ENCODE data around the gene LDLR.
"Not testable (repeated sequence)": the region's sequence is repeated elsewhere in the genome, so short reads cannot be mapped to it uniquely, and the experiment has no call there.

Gene LDLR

DNA sequence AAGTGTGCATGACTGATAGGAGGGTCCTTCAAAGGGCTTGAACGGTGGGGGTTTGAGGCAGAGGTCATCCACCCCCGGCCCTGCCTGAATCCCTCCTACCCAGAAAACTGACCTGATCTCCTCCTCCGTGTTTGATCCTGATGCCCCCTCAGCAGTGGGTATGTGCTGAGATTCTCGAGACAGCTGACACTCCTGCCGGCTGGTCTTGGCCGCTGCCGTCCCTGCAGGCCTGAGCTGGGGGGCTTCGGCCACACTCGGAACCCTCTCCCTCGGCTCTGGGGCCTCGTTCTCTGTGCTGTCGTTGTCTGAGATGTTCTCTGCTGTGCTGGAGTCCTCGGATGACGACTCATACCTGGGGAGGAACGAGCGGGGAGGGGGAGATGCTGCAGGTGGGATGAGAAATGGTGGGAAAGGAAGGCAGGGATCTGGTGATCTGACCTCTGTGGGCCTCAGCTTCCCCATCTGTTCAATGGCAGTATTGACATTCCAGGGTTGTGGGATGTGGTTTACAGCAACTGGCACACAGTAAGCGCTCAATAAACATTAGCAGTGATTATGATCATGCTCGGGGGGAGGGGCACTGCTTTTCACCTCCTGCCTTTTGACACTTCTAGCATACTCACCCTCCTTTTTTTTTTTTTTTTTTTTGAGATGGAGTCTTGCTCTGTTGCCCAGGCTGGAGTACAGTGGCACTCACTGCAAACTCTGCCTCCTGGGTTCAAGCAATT is 87.4 kb downstream of the LDLR start:
- DNase-seq: no peak

DNA sequence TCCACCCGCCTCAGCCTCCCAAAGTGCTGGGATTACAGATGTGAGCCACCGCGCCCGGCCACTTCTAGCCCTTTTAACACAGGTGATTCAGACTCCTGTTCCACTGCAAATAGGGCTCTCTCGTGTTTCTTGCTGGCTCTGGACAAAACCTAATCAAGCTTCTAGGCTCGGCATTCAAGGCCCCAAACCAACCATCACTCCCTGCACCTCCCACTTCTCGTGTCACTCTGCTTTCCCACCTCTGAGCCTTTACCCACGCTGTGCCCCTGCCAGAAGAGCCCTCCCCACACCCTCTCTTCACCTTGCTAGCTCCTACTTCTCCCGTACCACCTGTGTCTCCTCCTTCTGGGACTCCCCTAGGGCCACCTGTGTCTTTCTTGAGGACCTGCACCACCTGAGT is 88.3 kb downstream of the LDLR start:
- DNase-seq: no peak

DNA sequence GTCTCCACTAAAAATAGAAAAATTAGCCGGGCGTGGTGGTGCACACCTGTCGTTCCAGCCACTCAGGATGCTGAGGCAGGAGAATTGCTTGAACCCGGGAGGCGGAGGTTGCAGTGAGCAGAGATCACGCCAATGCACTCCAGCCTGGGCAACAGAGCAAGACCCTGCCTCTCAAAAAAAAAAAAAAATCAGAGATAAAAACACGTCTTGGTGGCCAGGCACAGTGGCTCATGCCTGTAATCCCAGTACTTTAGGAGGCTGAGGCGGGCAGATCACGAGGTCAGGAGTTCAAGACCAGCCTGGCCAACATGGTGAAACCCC is 89.8 kb downstream of the LDLR start:
- not testable (repeated sequence) for DNase-seq

DNA sequence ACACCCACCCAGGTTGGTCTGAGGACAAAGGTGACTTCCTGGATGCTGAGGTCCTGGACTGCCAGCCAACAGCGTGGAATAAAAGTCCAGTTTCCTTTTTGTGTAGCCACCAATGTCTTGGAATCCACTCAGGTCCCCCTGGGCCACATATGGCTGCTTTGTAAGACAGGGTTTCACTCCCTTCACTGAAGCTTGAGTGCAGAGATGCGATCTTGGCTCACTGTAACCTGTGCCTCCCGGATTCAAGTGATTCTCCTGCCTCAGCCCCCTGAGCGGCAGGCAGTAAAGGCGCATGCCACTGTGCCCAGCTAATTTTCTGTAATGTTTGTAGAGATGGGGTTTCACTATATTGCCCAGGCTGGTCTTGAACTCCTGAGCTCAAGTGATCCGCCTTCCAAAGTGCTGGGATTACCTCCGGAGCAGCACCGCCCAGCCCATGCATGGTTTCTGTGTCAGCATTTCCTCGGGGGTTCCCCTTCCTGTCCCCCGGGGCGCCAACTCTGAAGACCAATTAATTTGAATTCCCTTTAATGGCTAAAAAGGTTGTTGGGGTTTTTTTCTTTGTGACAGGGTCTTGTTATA is 90.5 kb downstream of the LDLR start:
- no peak for DNase-seq

DNA sequence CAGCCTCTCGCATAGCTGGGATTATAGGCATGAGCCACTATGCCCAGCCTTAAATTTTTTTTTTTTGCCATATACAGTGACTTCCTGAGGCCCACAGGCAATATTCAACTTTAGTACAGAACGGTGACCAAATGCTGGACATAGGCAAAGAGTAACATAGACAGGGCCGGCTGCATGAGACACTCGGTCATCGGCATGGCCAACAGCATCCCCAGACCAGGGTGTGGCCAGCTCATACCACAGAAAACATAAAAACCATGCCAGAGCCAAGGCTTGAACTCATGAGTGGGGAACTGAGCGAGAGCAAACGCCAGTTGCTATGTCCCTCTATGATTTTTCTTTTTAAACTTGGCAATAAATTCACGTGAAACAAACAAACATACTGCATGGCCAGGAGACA is 91.1 kb downstream of the LDLR start:
- no peak for DNase-seq

DNA sequence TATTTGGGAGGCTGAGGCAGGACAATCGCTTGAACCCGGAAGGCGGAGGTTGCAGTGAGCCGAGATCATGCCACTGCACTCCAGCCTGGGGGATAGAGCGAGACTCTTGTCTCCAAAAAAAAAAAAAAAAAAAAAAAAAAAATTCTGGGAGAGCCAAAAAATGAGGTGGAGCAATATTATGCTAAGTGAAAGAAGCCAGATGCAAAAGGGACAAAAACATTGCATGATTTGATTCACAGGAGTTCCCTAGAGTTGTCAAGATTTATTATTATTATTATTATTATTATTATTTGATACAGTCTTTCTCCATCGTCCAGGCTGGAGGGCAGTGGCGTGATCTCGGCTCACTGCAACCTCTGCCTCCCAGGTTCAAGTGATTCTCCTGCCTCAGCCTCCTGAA is 91.7 kb downstream of the LDLR start:
- not testable (repeated sequence) for DNase-seq

DNA sequence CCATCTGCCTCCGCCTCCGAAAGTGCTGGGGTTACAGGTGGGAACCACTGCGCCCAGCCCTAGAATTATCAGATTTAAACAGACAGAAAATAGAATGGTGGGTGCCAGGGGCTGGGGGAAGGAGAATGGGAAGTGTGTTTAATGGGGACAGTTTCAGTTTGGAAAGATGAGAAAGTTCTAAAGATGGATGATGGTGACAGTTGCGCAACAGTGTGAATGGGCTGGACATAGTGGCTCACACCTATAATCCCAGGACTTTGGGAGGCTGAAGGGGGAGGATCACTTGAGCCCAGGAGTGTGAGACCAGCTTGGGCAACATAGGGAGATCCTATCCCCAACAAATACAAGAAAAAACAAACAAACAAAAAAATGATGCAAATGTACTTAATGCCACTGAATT is 92.2 kb downstream of the LDLR start:
- DNase-seq: no peak

Data from NCI-H1417 (cell line).